ENCODE measurements around the gene ABCC6.
"Not testable (repeated sequence)": the region's sequence is repeated elsewhere in the genome, so short reads cannot be mapped to it uniquely, and the experiment has no call there.

The ABCC6 gene

GRCh38 chr16:16186820-16187219 is 36.5 kb downstream of the ABCC6 start:
- no peak for DNase-seq

- DNase-seq, result no peak
Observed at GRCh38 chr16:16185095-16185494, 38.2 kb downstream of the ABCC6 start.

GRCh38 chr16:16184594-16184993 is 38.7 kb downstream of the ABCC6 start:
- DNase-seq, result no peak

- DNase-seq, result no peak
Observed at GRCh38 chr16:16183562-16183961, 39.7 kb downstream of the ABCC6 start.

GRCh38 chr16:16182918-16183317 is 40.4 kb downstream of the ABCC6 start:
- no peak for DNase-seq

GRCh38 chr16:16181748-16182147 is 41.5 kb downstream of the ABCC6 start:
- not testable (repeated sequence) for DNase-seq

GRCh38 chr16:16178455-16179162 is 44.7 kb downstream of the ABCC6 start:
- DNase-seq, result no peak

GRCh38 chr16:16176328-16176727 is 47.0 kb downstream of the ABCC6 start:
- DNase-seq, result no peak

- DNase-seq, result no peak
Observed at GRCh38 chr16:16175296-16175695, 48.0 kb downstream of the ABCC6 start.

GRCh38 chr16:16172991-16173390 is 50.3 kb downstream of the ABCC6 start:
- DNase-seq, result no peak

- no peak for DNase-seq
Observed at GRCh38 chr16:16171332-16171919, 51.9 kb downstream of the ABCC6 start.

- no peak for DNase-seq
Observed at GRCh38 chr16:16169615-16170014, 53.7 kb downstream of the ABCC6 start.

- DNase-seq, result no peak
Observed at GRCh38 chr16:16168431-16168830, 54.9 kb downstream of the ABCC6 start.

GRCh38 chr16:16167927-16168326 is 55.4 kb downstream of the ABCC6 start:
- no peak for DNase-seq

GRCh38 chr16:16166949-16167348 is 56.3 kb downstream of the ABCC6 start:
- no peak for DNase-seq

- no peak for DNase-seq
Observed at GRCh38 chr16:16166085-16166484, 57.2 kb downstream of the ABCC6 start.

- no peak for DNase-seq
Observed at GRCh38 chr16:16164243-16164642, 59.1 kb downstream of the ABCC6 start.

GRCh38 chr16:16163571-16163970 is 59.7 kb downstream of the ABCC6 start:
- DNase-seq, result no peak

- DNase-seq, result no peak
Observed at GRCh38 chr16:16163109-16163508, 60.2 kb downstream of the ABCC6 start.

GRCh38 chr16:16162591-16162990 is 60.7 kb downstream of the ABCC6 start:
- DNase-seq, result no peak

- not testable (repeated sequence) for DNase-seq
Observed at GRCh38 chr16:16161840-16162239, 61.5 kb downstream of the ABCC6 start.

- DNase-seq, result no peak
Observed at GRCh38 chr16:16161319-16161718, 62.0 kb downstream of the ABCC6 start.

- DNase-seq, result no peak
Observed at GRCh38 chr16:16159662-16160061, 63.6 kb downstream of the ABCC6 start.

GRCh38 chr16:16158741-16159374 is 64.4 kb downstream of the ABCC6 start:
- no peak for DNase-seq

Data from SIG-M5 (cell line).